ENCODE measurements around the gene KCND2. TPM values are rescaled to one million over a fixed set of nuclear protein-coding genes. Genes with fewer than 3 reads are reported as not detected.

KCND2 gene
- total and polyA plus RNA-seq, 7 donors = 0.04 to 2.7 (median 0.15) TPM

DNA sequence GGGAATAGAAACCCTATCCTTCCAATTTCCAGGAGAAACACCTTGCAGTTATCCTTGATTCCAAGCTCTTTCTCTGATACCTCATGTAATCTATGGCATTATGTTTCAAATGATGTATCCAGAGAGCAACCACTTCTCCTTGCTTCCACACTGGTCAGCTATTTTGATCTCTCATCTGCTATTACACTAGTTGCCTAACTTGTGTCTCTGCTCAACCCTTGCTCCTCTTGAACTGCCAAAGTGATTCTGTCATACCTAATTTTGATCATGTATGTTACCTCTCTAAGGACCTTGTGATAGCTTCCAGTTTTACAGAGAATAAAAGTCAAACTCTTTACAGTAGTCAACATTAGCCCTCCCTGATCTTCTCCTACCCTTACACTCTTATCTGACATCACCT is 90.4 kb downstream of the KCND2 start:
- intact Hi-C loops (cut with DNase I) = no loop called here
- TF ChIP-seq, protein P1, sequence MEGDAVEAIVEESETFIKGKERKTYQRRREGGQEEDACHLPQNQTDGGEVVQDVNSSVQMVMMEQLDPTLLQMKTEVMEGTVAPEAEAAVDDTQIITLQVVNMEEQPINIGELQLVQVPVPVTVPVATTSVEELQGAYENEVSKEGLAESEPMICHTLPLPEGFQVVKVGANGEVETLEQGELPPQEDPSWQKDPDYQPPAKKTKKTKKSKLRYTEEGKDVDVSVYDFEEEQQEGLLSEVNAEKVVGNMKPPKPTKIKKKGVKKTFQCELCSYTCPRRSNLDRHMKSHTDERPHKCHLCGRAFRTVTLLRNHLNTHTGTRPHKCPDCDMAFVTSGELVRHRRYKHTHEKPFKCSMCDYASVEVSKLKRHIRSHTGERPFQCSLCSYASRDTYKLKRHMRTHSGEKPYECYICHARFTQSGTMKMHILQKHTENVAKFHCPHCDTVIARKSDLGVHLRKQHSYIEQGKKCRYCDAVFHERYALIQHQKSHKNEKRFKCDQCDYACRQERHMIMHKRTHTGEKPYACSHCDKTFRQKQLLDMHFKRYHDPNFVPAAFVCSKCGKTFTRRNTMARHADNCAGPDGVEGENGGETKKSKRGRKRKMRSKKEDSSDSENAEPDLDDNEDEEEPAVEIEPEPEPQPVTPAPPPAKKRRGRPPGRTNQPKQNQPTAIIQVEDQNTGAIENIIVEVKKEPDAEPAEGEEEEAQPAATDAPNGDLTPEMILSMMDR (IDR thresholded peaks at IDR 0.05) = no peak
- no peaks in the 10 kb centered on the region for H3K9me3 ChIP-seq
- H3K27me3 ChIP-seq (ENCODE audit: insufficient read depth in 3 of 3, low read length in 2 of 3) = no peaks in the 10 kb centered on the region
- ATAC-seq = peak in 3 of 4 donors; percentile 68 to 83 (median 77)
- no peak overlapping the region for H3K4me3 ChIP-seq
- no peaks in the 10 kb centered on the region for H3K36me3 ChIP-seq (ENCODE audit: insufficient read depth in 1 of 2, low read depth in 1 of 2)
- no peaks in the 10 kb centered on the region for H3K4me1 ChIP-seq
- no peak for DNase-seq
- no peak overlapping the region for H3K27ac ChIP-seq

DNA sequence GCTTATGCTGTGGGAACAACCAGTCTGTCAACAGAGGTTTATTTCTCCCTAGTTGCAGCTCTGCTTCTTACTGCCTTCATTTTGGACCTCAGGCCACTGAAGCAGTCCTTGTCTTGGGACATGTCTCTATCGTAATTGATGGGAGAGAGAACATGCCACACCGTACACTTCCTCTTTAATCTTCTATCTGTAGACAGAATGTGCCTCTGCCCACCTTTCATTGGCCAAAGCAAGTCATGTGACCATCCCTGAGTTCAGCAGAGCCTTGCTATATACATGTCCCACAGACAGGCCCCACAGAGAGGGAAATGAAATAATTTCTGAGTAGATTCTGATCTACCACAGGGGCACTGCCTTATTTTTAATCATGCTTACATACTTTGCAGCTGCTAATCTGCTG is 98.0 kb downstream of the KCND2 start:
- TF ChIP-seq, protein P1 (IDR thresholded peaks at IDR 0.05) = no peak

DNA sequence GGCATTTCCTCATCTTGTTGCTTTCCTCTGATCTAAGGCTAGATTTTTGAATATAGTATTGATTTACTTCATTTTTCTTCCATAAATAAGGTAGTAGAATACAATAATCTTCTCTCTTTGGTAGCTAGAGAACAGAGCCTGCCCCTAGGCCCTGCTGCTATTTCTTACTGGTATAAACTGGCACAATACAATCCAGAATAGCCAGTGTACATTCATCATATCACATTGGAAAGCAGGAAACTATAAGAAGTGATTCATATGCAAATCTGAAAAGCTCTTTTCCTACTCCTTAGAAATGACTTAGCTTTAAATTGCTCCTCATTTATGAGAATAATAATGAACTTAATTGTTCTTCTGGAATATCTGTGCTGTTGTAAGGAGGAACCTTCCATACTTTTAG is 100.2 kb downstream of the KCND2 start:
- no peak overlapping the region for H3K27ac ChIP-seq
- ATAC-seq = no peak
- no peaks in the 10 kb centered on the region for H3K9me3 ChIP-seq
- no peak overlapping the region for H3K4me3 ChIP-seq
- no peaks in the 10 kb centered on the region for H3K36me3 ChIP-seq (ENCODE audit: insufficient read depth in 1 of 2, low read depth in 1 of 2)
- TF ChIP-seq, protein P1 (IDR thresholded peaks at IDR 0.05) = no peak
- no peaks in the 10 kb centered on the region for H3K4me1 ChIP-seq
- H3K27me3 ChIP-seq (ENCODE audit: insufficient read depth in 3 of 3, low read length in 2 of 3) = no peaks in the 10 kb centered on the region
- no peak for DNase-seq
- intact Hi-C loops (cut with DNase I) = no loop called here

More for the DNA sequence above, 98.0 kb downstream of the KCND2 start:
- intact Hi-C loops (cut with DNase I) = no loop called here
- 74 to 82% (median 74%) methylated on average over 2 of the region's 2 CpGs for WGBS, 3 donors
- no peaks in the 10 kb centered on the region for H3K36me3 ChIP-seq (ENCODE audit: insufficient read depth in 1 of 2, low read depth in 1 of 2)
- H3K27me3 ChIP-seq (ENCODE audit: insufficient read depth in 3 of 3, low read length in 2 of 3) = no peaks in the 10 kb centered on the region
- no peaks in the 10 kb centered on the region for H3K4me1 ChIP-seq
- ATAC-seq (no peak), DNase-seq (no peak)
- no peak overlapping the region for H3K4me3 ChIP-seq
- no peaks in the 10 kb centered on the region for H3K9me3 ChIP-seq
- no peak overlapping the region for H3K27ac ChIP-seq

DNA sequence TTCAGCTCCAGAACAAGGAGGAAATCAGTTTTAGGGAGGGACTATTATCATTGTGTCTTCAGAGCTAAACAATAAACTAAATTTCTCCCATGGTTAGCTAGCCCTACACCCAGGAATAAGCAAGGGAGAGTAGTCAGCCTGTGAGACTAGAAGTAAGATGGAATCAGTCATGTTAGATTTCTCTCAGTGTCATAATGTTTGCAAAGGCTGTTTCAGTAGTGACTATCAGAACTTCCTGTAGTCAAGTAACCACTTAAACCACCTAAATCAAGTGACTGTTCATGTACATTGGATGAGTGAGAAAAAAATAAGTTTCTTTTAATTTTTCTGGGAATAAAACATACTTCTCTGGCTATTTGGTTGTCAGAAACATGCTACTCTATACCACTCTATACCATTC is 121.6 kb downstream of the KCND2 start:
- no peak for ATAC-seq
- Histone ChIP-seq H3K27me3 (ENCODE audit: insufficient read depth in 3 of 3, low read length in 2 of 3) (no peaks in the 10 kb centered on the region), H3K27ac (no peak overlapping the region), H3K9me3 (no peaks in the 10 kb centered on the region), H3K36me3 (ENCODE audit: insufficient read depth in 1 of 2, low read depth in 1 of 2) (no peaks in the 10 kb centered on the region), H3K4me1 (no peaks in the 10 kb centered on the region), H3K4me3 (no peak overlapping the region)
- DNase-seq = no peak
- intact Hi-C loops (cut with DNase I) = no loop called here
- TF ChIP-seq, protein P1 (IDR thresholded peaks at IDR 0.05) = no peak

DNA sequence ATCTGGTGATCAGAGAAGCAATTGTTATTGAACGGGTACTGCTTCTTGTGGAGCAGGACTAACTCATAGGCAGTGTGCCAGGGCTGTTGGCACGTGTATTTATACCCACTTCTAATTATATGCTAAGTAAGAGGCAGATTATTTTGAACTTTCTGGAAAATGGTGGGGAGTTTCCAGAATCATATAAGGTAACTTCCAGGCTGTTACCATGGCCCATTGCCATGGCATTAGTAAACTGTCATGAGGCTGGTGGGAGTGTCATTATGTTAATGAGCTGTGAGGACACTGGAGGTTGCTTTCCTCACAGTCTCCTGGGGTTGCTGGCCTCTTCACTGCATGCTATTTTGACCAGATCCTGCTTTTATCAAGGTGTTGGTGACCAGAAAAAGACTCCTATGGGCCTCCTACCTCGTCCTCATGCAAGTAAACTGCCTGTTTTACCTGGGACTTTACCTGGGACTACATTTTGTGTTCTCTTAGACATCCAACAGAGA is 122.6 kb downstream of the KCND2 start:
- DNase-seq (no peak), ATAC-seq (no peak)
- Histone ChIP-seq H3K36me3 (ENCODE audit: insufficient read depth in 1 of 2, low read depth in 1 of 2) (no peaks in the 10 kb centered on the region), H3K4me1 (no peaks in the 10 kb centered on the region), H3K4me3 (no peak overlapping the region), H3K27me3 (ENCODE audit: insufficient read depth in 3 of 3, low read length in 2 of 3) (no peaks in the 10 kb centered on the region), H3K27ac (no peak overlapping the region), H3K9me3 (no peaks in the 10 kb centered on the region)
- TF ChIP-seq, protein P1 (IDR thresholded peaks at IDR 0.05) = no peak
- WGBS, 3 donors = 40 to 56% (median 42%) methylated on average over 3 of the region's 3 CpGs
- intact Hi-C loops (cut with DNase I) = no loop called here
